ENCODE results near the gene DRD3.

DNA sequence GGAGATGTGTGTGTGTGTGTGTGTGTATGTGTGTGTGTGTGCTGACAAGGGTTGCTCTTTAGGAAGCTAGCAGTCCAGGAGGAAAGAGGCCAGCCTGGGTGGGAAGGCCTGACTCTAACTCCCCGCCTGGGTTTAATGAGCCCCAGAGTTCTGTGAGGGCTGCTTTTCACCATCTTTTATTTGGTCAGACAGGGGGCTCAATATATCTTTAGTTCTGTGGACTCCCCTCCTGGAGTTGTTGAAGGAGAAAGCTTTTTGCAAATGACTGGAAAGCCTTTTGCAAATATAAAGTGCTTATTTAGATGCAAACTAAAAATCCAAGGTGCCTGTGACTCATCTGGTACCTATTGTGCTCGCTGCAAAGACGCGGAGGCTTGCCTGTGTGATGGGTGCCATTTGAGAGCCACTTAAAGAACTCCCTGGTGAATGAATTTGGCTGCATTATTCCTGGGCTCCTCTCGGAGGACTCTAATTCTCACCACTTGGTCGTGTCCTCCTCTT lies 24.5 kb downstream of the DRD3 start:
- TF ChIP-seq, protein P1, sequence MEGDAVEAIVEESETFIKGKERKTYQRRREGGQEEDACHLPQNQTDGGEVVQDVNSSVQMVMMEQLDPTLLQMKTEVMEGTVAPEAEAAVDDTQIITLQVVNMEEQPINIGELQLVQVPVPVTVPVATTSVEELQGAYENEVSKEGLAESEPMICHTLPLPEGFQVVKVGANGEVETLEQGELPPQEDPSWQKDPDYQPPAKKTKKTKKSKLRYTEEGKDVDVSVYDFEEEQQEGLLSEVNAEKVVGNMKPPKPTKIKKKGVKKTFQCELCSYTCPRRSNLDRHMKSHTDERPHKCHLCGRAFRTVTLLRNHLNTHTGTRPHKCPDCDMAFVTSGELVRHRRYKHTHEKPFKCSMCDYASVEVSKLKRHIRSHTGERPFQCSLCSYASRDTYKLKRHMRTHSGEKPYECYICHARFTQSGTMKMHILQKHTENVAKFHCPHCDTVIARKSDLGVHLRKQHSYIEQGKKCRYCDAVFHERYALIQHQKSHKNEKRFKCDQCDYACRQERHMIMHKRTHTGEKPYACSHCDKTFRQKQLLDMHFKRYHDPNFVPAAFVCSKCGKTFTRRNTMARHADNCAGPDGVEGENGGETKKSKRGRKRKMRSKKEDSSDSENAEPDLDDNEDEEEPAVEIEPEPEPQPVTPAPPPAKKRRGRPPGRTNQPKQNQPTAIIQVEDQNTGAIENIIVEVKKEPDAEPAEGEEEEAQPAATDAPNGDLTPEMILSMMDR (IDR thresholded peaks at IDR 0.05; ENCODE audit: low read depth, low read length, missing input control) = no peak
- no peak for TF ChIP-seq TAF1 (conservative IDR thresholded peaks at IDR 0.05)

All from liver (tissue), 3 donors.